Measurements from ENCODE around the gene SLCO2B1.

GRCh38 chr11:75197512-75198277 is 46.8 kb downstream of the SLCO2B1 start:
- TF ChIP-seq CREB5 (CRISPR knock-in tag; IDR thresholded peaks at IDR 0.05; ENCODE audit: low read depth) (no peak), ZFP30 (CRISPR knock-in tag; IDR thresholded peaks at IDR 0.05) (no peak), POU6F1 (CRISPR knock-in tag; IDR thresholded peaks at IDR 0.05; ENCODE audit: borderline replicate concordance, low read depth) (no peak), PPARA (CRISPR knock-in tag; IDR thresholded peaks at IDR 0.05; ENCODE audit: borderline replicate concordance) (no peak), CSRNP3 (CRISPR knock-in tag; IDR thresholded peaks at IDR 0.05) (no peak), OSR1 (CRISPR knock-in tag; IDR thresholded peaks at IDR 0.05) (no peak), SNAI2 (CRISPR knock-in tag; IDR thresholded peaks at IDR 0.05) (no peak), CSDC2 (CRISPR knock-in tag; IDR thresholded peaks at IDR 0.05) (no peak), BACH2 (CRISPR knock-in tag; IDR thresholded peaks at IDR 0.05; ENCODE audit: borderline replicate concordance) (no peak), RARB (CRISPR knock-in tag; IDR thresholded peaks at IDR 0.05) (no peak), TSHZ2 (CRISPR knock-in tag; IDR thresholded peaks at IDR 0.05) (no peak)

All from SK-N-SH treated with all-trans-retinoic acid at 6 μM for 48 hours (cell line).